ENCODE measurements around the gene ZNF282.

DNA sequence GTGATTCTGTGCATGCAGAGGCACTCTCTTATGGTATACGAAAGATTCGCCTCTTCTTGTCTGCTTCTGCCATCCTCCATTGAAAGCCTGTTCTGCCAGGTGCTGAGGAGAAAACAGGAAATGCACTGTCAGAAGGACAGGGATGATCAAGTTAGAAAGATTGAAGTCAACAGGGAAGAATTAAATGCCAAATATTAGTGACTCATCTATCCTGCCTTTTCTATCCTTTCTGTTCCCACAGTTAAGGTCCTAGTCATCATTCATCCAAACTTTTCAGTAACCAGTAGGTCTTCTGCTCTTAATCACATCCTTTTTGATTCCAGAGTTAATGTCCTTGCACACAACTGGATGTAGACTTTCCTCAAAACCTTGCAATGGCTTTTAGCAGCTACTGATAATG, 61.8 kb downstream of the ZNF282 start:
- TF ChIP-seq, protein P1, sequence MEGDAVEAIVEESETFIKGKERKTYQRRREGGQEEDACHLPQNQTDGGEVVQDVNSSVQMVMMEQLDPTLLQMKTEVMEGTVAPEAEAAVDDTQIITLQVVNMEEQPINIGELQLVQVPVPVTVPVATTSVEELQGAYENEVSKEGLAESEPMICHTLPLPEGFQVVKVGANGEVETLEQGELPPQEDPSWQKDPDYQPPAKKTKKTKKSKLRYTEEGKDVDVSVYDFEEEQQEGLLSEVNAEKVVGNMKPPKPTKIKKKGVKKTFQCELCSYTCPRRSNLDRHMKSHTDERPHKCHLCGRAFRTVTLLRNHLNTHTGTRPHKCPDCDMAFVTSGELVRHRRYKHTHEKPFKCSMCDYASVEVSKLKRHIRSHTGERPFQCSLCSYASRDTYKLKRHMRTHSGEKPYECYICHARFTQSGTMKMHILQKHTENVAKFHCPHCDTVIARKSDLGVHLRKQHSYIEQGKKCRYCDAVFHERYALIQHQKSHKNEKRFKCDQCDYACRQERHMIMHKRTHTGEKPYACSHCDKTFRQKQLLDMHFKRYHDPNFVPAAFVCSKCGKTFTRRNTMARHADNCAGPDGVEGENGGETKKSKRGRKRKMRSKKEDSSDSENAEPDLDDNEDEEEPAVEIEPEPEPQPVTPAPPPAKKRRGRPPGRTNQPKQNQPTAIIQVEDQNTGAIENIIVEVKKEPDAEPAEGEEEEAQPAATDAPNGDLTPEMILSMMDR (IDR thresholded peaks at IDR 0.05 in 8 of 11, conservative IDR thresholded peaks at IDR 0.05 in 3 of 11): no peak
- no peak for TF ChIP-seq POLR2AphosphoS5 (IDR thresholded peaks at IDR 0.05)

Data from spleen (tissue), 7 donors.